OCI-LY7 (cell line): ENCODE results near the gene CETN1. TPM values are rescaled to one million over a fixed set of nuclear protein-coding genes. Genes with fewer than 3 reads are reported as not detected.

Source experiments
- BruUV-seq: library from RNA; stranded (reverse); fragments of 400-500 nt; replicated peaks from 2 replicates; lab custom pipeline; 2021; lab: Mats Ljungman, UMichigan
- CTCF ChIA-PET: fragments of 300-600 bp; sonication (Branson Sonifier 250); formaldehyde crosslinking; loops from one replicate; lab custom pipeline; 2022; ENCODE audit warnings: antibody characterized with exemption; ENCODE audit not compliant: unreplicated experiment; lab: Charles Lee
- POLR2A ChIA-PET: fragments of 300-600 bp; sonication (Branson Sonifier 250); formaldehyde crosslinking; loops from one replicate; lab custom pipeline; 2022; ENCODE audit warnings: antibody characterized with exemption; lab: Charles Lee
- DNase-seq: peaks from one replicate; pipeline ENCODE4 v3.0.0-alpha.2; 2015; ENCODE audit warnings: low spot score
- H2AFZ ChIP-seq: fragments of 200-600 bp; sonication (generic), shearing (Covaris generic); 2 replicates; pipeline ENCODE4 v1.6.1; 2014; ENCODE audit warnings: mild to moderate bottlenecking, antibody characterized with exemption, low read length, moderate library complexity
- H3K27ac ChIP-seq: fragments of 200-600 bp; sonication (generic); 2 replicates; pipeline ENCODE4 v1.5.1; 2014; ENCODE audit warnings: mixed run types, low read depth, mild to moderate bottlenecking, moderate library complexity, low read length, inconsistent platforms; ENCODE audit not compliant: poor library complexity, severe bottlenecking
- H3K36me3 ChIP-seq: fragments of 200-600 bp; sonication (generic); 2 replicates; pipeline ENCODE4 v1.6.1; 2014; ENCODE audit warnings: mild to moderate bottlenecking, antibody characterized with exemption, low read length, moderate library complexity, mixed read lengths; ENCODE audit not compliant: insufficient read depth
- H3K4me1 ChIP-seq: fragments of 200-600 bp; sonication (generic); 2 replicates; pipeline ENCODE4 v1.5.1; 2014; ENCODE audit warnings: mild to moderate bottlenecking, low read length; ENCODE audit not compliant: insufficient read depth, poor library complexity, severe bottlenecking
- H3K4me2 ChIP-seq: fragments of 200-600 bp; sonication (generic); 2 replicates; pipeline ENCODE4 v1.6.1; 2014; ENCODE audit warnings: mild to moderate bottlenecking, low read length
- H3K4me3 ChIP-seq: fragments of 200-600 bp; sonication (generic); 2 replicates; pipeline ENCODE4 v1.5.1; 2014; ENCODE audit warnings: mild to moderate bottlenecking, low read depth, low read length; ENCODE audit not compliant: poor library complexity, severe bottlenecking
- H3K79me2 ChIP-seq: fragments of 200-600 bp; sonication (generic); 2 replicates; pipeline ENCODE4 v1.6.1; 2016; ENCODE audit warnings: low read depth, mild to moderate bottlenecking, low read length, moderate library complexity, mixed read lengths; ENCODE audit not compliant: insufficient read depth
- H3K9me2 ChIP-seq: fragments of 200-600 bp; sonication (generic); 2 replicates; pipeline ENCODE4 v1.6.1; 2016; ENCODE audit warnings: mild to moderate bottlenecking, low read length, mixed read lengths; ENCODE audit not compliant: insufficient read depth
- H3K9me3 ChIP-seq: fragments of 200-600 bp; sonication (generic); 2 replicates; pipeline ENCODE4 v1.6.1; 2014; ENCODE audit warnings: mild to moderate bottlenecking, mixed run types, low read length, mixed read lengths
- H4K20me1 ChIP-seq: fragments of 200-600 bp; sonication (generic); 2 replicates; pipeline ENCODE4 v1.6.1; 2014; ENCODE audit warnings: mild to moderate bottlenecking, antibody characterized with exemption, low read length, moderate library complexity, mixed read lengths; ENCODE audit not compliant: insufficient read depth
- CTCF ChIP-seq: fragments of 200-600 bp; sonication (generic); conservative IDR thresholded peaks from 2 replicates; pipeline ENCODE4 v1.5.1; 2014; ENCODE audit warnings: mild to moderate bottlenecking, antibody characterized with exemption, low read length, moderate library complexity, mixed read lengths
- EZH2phosphoT487 ChIP-seq: fragments of 200-600 bp; sonication (generic); IDR thresholded peaks from 2 replicates; pipeline ENCODE4 v1.6.1; 2018; ENCODE audit warnings: low read depth, borderline replicate concordance, mild to moderate bottlenecking, mixed run types, antibody characterized with exemption, low read length, moderate library complexity, mixed read lengths
- intact Hi-C: fragments of 100-400 bp; cut with micrococcal nuclease; formaldehyde crosslinking; loops from one replicate; pipeline ENCODE4 v1.10.0; 2022; ENCODE audit not compliant: unreplicated experiment
- total RNA-seq, 2 experiments: library from RNA; depleted of rRNA in 1 of 2; stranded (reverse); fragments of >200 nt in 1 of 2; shearing (Covaris generic) in 1 of 2; gene quantifications; 2 replicates each; pipeline ENCODE4 v1.2.3, GENCODE V29; 2014 to 2022

Gene CETN1
- total RNA-seq, 2 experiments from 2014 or later: not detected

- Histone ChIP-seq H3K9me3 (no peaks in the 10 kb centered on the region), H3K27ac (no peak overlapping the region), H4K20me1 (no peaks in the 10 kb centered on the region), H2AFZ (no peak overlapping the region), H3K4me1 (no peaks in the 10 kb centered on the region), H3K4me2 (no peak overlapping the region), H3K36me3 (no peaks in the 10 kb centered on the region), H3K4me3 (no peak overlapping the region), H3K9me2 (no peaks in the 10 kb centered on the region), H3K79me2 (no peaks in the 10 kb centered on the region)
- intact Hi-C loops: no loop called here
- ChIA-PET POLR2A (interaction anchor here (1.2 kb wide), 1 partner anchor 82 kb away, joined by 3 read pairs; no protein-coding TSS in a partner anchor), CTCF (no interaction called here)
- TF ChIP-seq EZH2phosphoT487 (no peak), CTCF (no peak)
- no peak for DNase-seq
- BruUV-seq: no TSS peak
Observed at GRCh38 chr18:570697-571096, 9.5 kb upstream of the CETN1 start.

GRCh38 chr18:572091-572830 lies 7.9 kb upstream of the CETN1 start:
- H3K9me3 ChIP-seq: no peaks in the 10 kb centered on the region
- no peak overlapping the region for H2AFZ ChIP-seq
- H3K27ac ChIP-seq: no peak overlapping the region
- intact Hi-C loops: no loop called here
- POLR2A ChIA-PET: interaction anchor here (0.6 kb wide), 1 partner anchor 12 kb away, joined by 3 read pairs; no protein-coding TSS in a partner anchor
- no peak overlapping the region for H3K4me3 ChIP-seq
- no peak overlapping the region for H3K4me2 ChIP-seq
- no peak for DNase-seq
- H3K4me1 ChIP-seq: no peaks in the 10 kb centered on the region
- CTCF ChIA-PET: no interaction called here
- H3K79me2 ChIP-seq: no peaks in the 10 kb centered on the region
- H3K36me3 ChIP-seq: no peaks in the 10 kb centered on the region
- H4K20me1 ChIP-seq: no peaks in the 10 kb centered on the region
- no peaks in the 10 kb centered on the region for H3K9me2 ChIP-seq
- TF ChIP-seq EZH2phosphoT487: no peak
- no peak for TF ChIP-seq CTCF
- no TSS peak for BruUV-seq

- ChIA-PET CTCF (no interaction called here), POLR2A (interaction anchor here (0.6 kb wide), 1 partner anchor 12 kb away, joined by 3 read pairs; no protein-coding TSS in a partner anchor)
- Histone ChIP-seq H3K9me3 (no peaks in the 10 kb centered on the region), H3K4me1 (no peaks in the 10 kb centered on the region), H3K36me3 (no peaks in the 10 kb centered on the region), H3K4me2 (no peak overlapping the region), H4K20me1 (no peaks in the 10 kb centered on the region), H3K27ac (no peak overlapping the region), H3K79me2 (no peaks in the 10 kb centered on the region), H3K9me2 (no peaks in the 10 kb centered on the region), H2AFZ (no peak overlapping the region), H3K4me3 (no peak overlapping the region)
- no TSS peak for BruUV-seq
- DNase-seq: no peak
- intact Hi-C loops: no loop called here
- TF ChIP-seq EZH2phosphoT487: no peak
- TF ChIP-seq CTCF: no peak
Observed at GRCh38 chr18:572831-573289, 7.3 kb upstream of the CETN1 start.
